OCI-LY3 (cell line): ENCODE measurements around the gene UBE3A.

Experiments used
- EZH2phosphoT487 ChIP-seq: fragments of 200-600 bp; shearing (Covaris generic); IDR thresholded peaks from 2 replicates; pipeline ENCODE4 v1.6.1; 2018; ENCODE audit warnings: antibody characterized with exemption, mixed run types, low read depth
- TF ChIP-seq, protein P1 (sequence below): fragments of 200-600, 300-600 bp; sonication (generic); IDR thresholded peaks from 2 replicates; pipeline ENCODE4 v1.5.1; 2014; ENCODE audit warnings: antibody characterized with exemption, low read length, low read depth

DNA sequence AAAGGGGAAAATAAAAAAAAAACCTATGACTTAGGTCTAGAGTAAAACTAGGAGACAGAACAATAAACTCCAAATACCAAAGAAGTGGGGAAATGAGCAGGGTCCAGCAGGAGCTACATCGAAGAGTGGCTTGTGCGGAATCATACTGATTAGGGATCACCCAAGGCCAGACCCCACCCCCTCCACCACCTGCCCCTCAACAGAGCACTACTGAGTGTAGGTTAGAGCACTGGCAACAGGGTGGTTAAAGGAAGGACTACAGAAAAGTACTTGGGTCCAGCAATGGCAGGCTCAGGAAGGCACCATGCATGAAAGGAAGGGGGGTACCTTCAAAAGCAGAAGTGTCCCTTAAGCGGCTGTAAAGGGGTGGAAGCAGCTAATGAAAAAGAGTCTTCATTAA, 96.2 kb downstream of the UBE3A start:
- TF ChIP-seq, protein P1, sequence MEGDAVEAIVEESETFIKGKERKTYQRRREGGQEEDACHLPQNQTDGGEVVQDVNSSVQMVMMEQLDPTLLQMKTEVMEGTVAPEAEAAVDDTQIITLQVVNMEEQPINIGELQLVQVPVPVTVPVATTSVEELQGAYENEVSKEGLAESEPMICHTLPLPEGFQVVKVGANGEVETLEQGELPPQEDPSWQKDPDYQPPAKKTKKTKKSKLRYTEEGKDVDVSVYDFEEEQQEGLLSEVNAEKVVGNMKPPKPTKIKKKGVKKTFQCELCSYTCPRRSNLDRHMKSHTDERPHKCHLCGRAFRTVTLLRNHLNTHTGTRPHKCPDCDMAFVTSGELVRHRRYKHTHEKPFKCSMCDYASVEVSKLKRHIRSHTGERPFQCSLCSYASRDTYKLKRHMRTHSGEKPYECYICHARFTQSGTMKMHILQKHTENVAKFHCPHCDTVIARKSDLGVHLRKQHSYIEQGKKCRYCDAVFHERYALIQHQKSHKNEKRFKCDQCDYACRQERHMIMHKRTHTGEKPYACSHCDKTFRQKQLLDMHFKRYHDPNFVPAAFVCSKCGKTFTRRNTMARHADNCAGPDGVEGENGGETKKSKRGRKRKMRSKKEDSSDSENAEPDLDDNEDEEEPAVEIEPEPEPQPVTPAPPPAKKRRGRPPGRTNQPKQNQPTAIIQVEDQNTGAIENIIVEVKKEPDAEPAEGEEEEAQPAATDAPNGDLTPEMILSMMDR, result no peak
- TF ChIP-seq EZH2phosphoT487, result no peak
